ENCODE measurements around the gene HEYL. TPM values are rescaled to one million over a fixed set of nuclear protein-coding genes. Genes with fewer than 3 reads are reported as not detected.

Gene HEYL
- polyA plus RNA-seq, 1 donor, result 50.6 TPM

DNA sequence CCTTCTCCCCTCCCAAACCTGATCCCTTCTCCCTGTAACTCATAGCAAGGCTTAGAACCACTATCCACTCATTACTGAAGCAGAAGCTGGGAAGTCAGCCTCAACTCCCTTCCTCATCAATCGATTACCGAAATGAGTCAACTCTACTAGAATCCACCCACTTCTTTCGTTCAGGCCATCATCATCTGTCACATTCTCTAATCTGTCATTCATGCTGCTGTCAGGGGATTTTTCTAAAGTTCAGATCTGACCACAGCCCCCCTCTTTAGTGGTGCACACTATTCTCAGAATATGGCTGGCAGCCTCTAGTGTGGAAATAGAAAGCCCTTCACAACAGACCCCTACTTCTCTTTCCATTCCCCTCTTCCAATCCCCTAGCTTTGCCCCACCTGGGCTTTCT, 27.3 kb upstream of the HEYL start:
- no peak for DNase-seq (ENCODE audit: low read depth)

DNA sequence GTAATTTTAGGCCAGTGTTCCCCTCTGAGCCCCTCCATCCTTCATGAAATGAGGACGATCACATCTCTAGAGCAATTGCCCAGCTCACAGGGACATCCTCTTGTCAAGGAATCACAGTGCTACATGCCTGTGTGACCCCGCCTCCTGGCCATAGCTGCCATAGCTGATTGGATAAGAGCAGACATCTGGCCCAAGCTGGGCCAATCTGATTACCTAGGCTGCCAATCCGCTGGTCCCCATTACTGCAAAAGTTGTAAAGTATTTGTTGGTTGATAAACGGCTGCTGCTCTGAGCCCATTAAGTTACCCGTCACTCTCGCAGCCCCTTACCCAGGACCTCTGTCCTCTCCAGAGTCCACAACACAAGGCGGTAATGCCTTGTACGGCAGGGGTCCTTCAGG, 24.1 kb upstream of the HEYL start:
- no peak for DNase-seq (ENCODE audit: low read depth)

DNA sequence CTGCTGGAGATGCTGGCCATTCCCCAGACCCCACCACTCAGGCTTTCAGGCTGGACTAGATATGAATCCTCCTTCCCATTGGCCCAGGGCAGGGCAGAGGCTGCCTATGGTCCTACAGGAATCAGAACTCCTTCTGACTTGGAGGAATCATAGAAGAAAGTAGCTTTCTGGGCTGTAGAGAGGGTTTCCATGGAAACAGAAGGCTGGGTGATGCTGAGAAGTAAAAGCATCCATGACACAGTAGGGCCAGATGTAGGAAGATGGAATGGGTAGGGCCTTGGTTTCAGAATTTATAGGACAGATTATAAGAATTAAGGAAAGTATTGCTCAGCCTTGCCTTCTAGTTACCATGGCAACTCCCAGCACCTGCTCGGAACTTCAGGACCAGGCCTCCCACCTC, 23.4 kb upstream of the HEYL start:
- DNase-seq (ENCODE audit: low read depth), result no peak

DNA sequence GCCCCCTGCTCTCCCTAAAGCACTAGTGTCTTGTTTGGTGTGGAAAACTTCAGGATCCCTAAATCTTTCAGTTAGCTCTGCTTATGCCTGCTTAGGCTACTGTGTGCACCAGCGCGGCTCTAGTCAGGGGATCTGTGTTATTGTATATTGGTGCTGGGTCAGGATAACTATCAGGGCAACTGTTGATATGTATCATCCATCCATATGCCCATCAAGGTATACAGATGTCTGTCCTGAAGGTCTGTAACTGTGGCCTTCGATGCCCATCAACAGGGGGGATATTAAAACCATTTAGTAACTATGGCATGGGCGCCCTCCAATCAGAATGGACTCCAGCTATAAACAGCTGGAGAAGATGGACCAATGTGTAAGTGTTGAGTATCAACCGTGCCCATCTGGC, 20.1 kb upstream of the HEYL start:
- DNase-seq (ENCODE audit: low read depth), result no peak

DNA sequence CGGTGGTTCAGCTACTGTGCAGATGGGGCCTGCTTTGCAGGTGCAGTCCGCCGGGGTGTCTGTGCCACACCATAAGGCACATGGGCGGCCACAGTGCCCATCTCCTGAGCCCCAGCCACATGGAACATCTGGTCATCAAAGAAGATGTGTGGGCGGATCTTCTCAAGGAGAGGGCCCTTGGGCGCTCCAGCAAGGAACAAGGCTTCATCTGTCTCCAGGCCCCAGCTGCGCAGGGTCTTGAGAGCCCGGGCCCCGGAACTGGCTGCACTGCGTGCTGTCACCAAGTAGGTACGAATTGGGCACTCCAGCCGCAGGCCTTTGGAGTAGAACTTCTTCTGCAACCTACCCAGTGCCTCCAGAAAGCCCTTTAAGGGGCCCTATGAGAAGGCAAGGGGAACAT, 19.7 kb upstream of the HEYL start:
- no peak for DNase-seq (ENCODE audit: low read depth)

DNA sequence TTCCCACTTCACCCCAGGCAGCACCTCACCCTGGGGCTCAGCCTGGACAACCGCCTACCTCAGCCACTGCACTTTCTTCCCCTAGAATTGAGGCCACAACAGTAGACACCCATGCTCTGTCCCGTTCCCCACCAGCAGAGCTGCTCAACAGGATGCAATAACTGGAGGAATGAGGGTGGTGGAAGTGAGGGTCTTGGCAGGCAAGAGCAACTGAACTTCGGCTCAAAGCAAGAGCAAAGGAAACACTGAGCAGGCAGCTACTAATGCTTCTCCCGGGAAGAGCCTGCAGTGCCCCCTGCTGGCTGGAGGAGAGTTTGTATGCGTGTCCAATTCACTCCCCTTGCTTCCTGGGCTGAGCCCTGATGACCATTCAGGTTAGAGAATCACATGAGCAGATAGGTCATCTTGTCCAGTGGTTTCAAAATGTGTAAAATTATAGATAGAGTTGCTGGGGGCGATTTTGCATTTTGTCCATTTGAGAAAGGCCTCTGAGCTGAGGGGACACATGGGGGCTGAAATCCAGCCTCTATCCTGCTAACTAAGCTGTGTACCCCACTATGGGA, 18.6 kb upstream of the HEYL start:
- no peak for DNase-seq (ENCODE audit: low read depth)

DNA sequence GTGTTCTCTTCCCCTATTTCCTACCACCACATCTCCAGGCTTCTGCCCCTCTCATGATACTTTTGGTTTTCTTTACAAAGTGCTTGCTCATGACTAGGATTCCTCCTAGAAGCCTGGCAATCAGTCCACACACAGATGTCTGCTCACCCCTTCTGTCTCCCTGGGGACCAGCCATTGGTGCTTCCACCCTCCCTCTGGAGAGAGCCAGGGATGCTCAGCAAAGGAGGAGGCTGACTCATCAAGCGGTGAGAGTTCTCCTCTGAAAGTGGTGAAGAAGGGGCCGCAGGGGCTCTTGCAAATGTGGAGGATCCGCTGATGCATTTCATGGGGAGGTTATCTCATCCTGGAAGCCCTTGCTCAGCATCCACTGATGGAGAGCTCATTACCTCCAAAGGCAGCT, 18.0 kb upstream of the HEYL start:
- no peak for DNase-seq (ENCODE audit: low read depth)

DNA sequence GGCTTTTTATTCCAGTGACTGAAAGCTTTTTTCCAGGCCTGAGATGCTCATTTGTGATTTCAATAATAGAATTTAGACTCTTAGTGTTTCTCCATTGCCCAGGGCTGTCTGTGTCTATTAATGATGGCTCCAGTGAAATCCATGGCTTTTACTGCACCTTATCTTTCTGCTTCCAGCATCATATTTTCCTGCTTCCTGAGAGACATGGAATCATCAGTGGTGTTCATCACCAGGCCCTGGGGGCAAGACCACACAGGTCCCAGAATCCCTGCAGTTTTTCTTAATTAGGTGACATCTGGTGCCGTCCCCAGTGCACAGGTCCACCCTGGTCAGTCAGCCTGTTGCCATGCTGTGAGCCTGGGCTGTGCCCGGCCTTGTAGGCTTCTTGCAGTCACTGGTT, 16.9 kb upstream of the HEYL start:
- DNase-seq (ENCODE audit: low read depth), result no peak

DNA sequence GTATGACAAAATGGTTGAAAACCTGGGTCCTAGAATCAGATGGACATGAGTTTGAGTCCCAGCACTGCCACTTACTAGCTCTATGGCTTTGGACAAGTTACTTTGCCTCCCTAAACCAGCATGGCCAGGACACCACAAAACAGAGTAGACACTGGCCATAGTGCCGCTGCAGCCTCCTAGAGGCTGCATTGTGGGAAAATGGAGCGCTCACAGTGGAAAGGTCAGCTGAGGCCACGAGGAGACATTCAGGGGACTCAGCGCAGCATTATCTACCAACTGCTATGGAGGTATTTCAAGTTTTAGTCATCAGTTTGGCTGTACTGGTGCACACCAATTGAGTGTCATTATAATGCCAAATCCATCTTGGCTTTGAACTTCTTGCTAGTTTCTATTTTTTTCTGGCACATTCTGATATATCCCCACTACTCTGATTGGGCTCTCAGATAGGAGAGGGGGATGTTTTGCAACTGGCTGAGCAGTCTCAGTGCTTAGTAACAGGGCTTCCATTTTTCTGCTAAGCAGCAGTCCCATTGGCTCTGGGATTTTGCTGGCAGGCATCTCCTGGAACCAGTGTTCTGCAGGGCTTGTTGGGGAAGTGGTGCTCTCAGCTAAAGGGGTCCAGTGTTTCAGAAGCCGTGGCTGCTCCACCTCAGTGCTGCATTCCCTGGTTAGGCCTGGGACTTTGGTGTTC, 16.3 kb upstream of the HEYL start:
- no peak for DNase-seq (ENCODE audit: low read depth)

DNA sequence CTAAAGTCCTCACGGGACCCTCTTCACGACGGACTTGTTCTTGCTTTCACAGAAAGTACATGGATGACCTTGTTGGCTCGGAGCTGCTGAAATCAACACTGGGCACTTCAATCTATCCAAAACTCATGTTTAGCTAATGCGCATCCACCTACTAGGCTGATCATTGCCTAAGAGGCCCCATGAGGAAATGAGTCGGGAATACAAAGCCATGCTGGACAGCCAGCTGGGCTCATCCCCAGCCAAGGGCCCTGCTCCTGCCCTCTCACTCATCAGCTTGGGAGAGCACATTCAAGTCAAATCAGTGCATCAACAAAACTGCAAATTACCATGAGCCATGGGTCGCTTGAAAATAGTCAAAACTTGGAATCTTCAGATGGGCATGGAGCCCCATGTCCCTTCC, 14.8 kb upstream of the HEYL start:
- DNase-seq (ENCODE audit: low read depth), result no peak

DNA sequence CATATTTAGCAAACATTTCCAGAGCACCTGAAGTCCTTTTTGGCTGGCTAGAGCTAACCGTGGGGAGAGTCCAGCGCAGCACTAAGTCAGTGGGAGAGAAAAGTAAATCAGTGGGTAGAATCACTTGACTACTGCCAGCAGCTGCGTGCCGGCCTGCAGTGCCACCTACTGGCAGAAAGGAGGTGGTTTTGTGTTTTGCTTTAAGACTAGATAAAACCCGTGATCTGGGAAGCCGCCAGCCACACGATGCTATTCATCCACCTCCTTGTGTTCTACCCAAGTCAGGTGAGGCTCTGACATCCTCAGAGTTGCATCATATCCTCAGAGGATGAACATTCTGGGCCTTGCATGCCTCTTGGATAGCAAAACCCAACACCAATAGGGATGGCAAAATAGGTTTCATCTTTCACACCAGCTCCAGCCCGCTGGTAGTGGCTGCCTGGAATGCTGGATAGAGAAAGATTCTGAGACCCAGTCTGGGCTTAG, 14.1 kb upstream of the HEYL start:
- peak; percentile 47 for DNase-seq (ENCODE audit: low read depth)

DNA sequence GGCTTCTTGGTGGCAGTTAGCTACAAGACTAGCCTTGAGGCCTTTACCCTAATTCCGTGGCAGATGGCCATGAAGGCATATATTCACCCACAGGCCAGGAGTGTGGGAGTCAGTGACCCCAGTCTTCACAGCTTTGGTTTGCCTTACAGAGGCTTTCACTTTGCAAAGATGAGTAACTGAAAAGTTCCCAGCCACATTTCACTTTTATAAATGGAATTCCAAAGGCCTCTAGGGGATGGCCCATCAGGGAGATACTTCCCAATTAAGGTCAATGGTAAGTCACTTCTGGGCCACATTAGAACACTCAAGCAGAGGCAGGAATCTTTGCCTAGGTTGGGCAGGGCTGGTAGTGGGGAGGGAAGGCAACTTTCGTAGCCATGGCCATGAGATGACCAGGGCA, 13.1 kb upstream of the HEYL start:
- DNase-seq (ENCODE audit: low read depth), result no peak

DNA sequence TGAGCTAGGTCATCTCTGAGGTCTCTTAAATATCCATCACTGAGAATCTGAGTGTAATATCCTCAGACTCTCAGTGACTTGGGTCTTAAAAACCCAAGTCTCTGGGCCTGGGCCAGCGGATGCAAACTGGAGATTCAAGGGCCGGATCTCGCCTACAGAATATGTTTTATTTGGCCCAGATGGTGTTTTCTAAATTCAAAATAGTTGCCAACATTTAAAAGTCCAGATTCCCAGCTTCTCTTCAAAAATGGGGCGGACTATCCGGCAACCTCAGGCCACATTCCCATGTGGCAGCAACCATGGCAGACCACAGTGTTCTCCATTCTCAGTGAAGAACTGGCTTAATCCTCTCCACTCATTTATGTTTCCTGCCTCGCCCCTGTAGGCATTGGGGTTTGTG, 12.7 kb upstream of the HEYL start:
- DNase-seq (ENCODE audit: low read depth), result no peak

DNA sequence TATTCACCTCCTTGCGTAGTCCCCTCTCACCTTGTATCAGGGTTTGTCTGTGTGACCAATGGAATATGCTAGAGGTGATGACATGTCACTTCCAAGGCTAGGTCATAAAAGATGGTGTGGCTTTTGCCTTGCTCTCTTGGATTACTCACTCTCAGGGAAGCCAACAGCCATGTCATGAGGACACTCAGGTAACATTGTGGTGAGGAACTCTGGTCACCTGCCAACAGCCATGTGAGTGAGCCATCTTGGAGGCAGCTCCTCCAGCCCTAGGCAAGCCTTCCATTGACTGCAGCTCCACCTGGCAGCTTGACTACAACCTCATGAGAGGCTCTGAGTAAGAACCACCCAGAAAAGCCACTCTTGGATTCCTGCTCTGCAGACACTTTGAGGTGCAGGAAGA, 11.0 kb upstream of the HEYL start:
- no peak for DNase-seq (ENCODE audit: low read depth)

DNA sequence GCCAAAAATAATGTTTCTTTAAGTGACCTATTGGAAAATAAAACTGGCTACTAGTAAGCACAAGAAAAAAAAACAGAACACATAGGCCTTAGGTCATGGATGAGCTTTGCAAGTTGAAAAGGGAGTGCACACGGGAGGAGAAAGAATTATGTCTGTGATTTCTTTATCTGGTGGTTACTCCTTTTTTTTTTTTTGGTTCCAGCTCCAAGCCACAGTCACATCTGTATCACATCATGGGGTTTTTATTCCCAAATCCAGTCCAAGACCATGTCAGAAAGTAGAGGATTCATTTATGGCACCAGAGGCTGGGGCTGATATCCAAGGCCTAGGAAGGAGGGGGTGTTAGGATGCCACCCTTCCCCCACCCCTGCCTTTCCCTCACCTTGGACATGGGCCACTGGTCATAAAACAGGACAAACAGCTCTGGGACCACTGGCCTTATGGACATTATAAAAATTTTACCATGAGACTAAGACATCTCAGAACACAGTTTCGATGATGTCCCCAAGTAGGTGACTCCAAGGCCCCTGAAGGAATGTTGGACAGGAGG, 10.3 kb upstream of the HEYL start:
- DNase-seq (ENCODE audit: low read depth), result no peak

DNA sequence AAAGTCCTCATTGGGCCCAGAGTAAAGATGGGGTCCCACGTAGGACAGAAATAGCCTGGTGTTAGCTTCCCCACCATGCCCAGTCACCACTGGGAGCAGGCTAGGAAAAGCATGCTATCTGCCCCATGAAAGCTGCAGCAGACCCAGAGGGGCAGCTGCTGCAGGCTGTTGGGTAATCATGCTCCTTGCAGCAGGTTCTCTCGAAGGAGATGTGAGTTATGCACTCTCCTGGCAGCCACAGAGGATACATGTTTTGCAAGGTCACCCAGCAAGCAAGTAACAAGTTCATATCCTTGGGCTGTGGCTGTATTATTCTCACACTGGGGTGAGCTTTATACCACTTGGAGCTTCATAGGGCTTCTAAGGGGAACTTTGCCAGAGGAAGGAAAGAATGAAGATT, 9.1 kb upstream of the HEYL start:
- no peak for DNase-seq (ENCODE audit: low read depth)

DNA sequence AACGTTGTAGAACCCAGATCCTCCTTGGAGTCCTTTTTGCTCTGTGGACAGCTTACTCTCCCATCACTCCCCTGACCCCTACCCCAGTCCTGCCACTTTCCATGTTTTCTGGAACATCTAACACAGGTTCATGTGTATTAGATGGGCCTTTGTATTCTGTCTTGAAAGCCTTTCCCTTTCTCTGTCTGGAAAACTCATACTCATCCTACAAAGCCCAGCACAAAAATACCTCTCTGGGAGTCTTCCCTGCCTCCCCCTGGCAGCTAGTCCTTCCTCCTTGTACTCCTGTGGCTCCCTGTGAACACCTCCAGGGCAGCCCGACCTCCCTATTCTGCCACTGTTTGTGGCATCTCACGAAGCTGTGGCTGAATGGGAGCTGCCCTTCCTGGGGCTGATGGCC, 7.8 kb upstream of the HEYL start:
- no peak for DNase-seq (ENCODE audit: low read depth)

DNA sequence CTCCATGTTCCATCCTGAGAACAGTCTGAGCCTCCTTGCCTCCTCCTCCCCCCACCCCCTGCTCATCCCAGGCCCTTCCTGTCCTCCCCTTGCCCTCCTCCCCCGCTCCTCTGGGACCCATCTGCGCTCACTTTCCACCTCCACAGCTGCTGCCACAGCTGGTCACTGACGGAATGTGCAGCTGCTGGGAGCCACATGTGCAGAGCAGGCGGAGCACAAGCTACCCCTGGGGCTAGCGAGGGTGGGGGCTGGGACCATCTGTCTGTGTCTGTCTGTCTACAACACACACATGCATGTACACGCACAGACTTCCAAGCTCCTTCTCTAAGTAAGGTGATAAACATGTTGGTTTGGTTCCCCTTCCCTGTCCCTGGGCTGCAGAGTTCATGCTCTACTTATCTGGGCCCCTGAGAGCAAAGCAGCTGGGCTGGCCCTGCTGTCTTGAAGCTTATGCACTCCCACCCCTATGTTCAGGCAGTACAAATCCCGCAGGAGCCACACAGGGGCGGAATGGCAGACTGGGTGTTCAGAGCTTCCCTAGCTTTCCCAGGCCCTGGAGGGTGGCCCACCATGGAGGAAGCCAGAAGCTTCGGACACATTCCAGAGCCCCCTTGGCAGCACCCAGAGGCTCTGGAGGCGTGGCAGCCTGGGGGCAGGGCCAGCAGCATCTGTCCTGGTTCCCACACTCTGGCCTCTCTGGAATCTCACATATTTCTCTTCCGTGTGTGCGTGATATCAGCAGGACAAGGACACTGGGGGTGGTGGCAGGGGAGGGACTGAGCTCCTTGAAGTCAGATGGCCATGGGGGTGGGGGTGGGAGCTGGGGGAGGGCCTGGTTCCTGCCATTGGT, 7.0 kb upstream of the HEYL start:
- peak; percentile 76 for DNase-seq (ENCODE audit: low read depth)

DNA sequence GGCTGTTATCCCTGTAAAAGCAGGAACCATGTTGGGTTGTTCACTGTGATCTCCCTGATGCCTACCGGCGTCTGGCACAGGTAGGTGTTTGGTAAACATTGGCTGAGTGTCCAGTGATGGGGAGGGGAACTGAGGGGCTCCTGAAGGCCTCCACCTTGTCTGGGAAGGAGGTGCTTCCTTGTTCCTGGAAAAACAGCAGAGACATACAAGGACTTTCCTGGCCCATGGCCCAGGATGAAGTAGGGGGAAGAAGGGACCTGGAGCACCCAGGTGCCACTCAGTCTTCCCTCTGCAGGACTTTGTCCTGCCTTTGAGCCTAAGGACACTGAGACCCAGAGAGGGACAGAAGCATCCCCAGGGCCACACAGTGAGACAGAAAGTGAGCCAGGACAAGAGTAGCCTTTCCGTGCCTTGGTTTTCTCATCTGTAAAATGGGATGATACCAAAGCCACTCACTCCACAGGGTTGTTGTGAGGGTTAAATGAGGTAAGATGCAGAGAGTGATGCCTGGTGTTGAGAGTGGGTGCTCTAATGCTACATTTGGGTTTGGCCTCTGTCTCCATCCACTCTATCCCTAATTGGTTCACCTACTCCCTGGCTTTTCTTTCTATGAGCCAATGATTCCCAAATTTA, 6.1 kb upstream of the HEYL start:
- DNase-seq (ENCODE audit: low read depth), result no peak

DNA sequence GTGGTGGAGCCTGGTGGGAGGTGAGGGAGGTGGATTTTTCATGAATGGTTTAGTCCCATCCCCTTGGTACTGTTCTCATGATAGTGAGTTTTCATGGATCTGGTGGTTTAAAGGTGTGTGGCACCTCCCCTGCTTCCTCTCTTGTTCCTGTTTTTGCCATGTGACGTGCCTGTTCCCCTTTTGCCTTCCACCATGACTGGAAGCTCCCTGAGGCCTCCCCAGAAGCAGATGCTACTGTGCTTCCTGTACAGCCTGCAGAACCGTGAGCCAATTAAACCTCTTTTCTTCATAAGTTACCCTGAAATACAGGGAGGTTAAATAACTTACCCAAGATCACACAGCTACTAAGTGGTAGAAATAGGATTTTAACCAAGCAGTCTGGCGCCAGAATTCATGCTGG, 4.3 kb upstream of the HEYL start:
- no peak for DNase-seq (ENCODE audit: low read depth)

DNA sequence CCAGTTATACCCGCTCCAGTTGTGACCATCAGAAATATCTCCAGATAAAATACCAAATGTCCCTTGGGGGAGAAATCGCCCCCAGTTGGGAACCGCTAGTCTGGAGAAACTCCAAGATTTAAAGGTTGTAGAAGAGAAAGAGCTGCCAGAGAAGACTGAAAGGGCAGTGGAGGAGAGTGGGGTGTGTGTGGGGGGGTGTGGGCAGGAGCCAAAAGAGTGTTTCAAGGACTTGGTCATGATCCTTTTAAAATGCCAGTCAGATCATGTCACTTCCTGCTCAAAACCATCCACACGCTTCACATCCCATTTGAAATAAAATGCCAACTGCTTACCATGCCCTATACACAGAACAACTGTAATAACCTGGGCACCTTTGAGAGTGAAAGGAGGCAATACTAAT, 3.4 kb upstream of the HEYL start:
- DNase-seq (ENCODE audit: low read depth), result no peak

DNA sequence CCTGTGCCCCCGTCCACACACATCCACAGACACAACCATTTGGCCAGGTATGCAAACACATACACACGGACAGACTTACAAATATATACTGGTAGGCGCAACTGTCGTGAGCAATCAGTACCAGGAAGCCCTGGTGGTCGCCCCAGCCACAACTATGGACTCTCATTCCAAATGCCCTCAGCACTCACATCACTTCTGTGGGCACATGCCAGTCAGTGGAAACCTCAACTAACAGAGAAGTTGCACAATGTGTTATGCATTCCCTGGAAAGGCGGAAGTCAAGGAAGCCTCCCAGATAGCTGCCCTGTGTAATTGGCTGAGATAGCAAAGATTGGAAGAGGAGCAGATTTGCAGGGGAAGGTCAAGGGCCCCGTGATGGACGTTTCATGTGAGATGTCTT, 1.4 kb upstream of the HEYL start:
- DNase-seq (ENCODE audit: low read depth), result no peak

Data from forelimb muscle (tissue), 1 donor.